ENCODE results near the gene TEN1.

TEN1 gene

DNA sequence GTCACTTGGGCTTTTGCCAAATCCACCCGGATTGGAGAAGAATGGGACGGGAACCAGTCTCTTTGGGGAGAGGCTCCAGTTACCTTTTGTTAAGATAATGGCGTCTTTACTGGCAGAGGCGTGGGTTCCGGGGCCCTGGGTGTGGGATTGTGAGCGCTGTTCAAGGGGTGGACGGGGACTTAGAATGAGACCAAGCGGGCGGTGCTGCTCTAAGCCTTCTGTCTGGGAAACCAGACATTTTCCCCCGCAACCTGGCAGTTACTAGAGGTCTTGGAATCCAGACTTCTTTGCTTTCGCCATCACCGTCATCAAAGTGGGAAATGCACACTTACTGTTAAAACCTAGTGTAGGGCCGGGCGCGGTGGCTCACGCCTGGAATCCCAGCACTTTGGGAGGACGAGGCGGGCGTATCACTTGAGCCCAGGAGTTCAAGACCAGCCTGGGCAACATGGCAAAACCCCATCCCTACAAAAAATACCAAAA, 706 bp downstream of the TEN1 start:
- no peak for DNase-seq

- DNase-seq = no peak
Measured at GRCh38 chr17:75980188-75981018, 1.4 kb downstream of the TEN1 start.

DNA sequence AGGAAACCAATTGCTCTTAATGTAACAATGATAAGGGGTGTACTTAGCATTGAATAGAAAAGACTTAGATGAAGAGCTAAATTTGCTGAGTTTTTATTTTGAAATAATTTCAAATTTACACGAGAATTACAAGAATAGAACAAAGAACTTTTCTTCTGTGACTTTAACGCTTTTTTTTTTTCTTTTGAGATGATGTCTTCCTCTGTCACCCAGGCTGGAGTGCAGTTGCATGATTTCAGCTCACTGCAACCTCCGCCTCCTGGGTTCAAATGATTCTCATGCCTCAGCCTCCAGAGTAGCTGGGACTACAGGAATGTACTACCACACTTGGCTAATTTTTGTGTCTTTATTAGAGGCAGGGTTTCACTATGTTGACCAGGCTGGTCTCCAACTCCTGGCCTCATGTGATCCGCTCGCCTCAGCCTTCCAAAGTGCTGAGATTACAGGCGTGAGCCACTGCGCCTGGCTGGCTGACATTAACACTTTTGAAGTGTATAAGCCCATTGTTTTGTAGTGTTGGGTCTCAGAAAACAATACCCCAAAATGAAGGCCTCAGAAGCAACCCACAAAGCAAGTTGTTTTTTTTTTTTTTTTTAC, 2.1 kb downstream of the TEN1 start:
- DNase-seq = no peak

GRCh38 chr17:75983501-75984181, 4.6 kb downstream of the TEN1 start:
- no peak for DNase-seq

DNA sequence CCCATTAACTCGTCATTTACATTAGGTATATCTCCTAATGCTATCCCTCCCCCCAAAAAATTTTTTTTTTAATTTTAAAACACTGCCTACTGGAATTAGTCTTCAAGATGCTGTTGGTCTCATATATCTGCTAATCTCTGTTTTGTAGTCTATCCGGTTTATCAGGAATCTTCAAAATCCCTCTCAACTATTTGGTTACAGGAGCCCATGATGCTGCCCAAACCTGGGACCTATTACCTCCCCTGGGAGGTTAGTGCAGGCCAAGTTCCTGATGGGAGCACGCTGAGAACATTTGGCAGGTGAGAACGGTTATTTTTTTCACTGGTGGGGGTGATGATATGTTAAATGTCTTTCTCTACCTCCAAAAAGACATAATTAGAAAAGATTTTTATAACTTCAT, 6.9 kb downstream of the TEN1 start:
- DNase-seq = no peak

- DNase-seq = no peak
Measured at GRCh38 chr17:75987041-75987440, 8.0 kb downstream of the TEN1 start.

GRCh38 chr17:75991396-75991795, 12.4 kb downstream of the TEN1 start:
- DNase-seq = no peak

GRCh38 chr17:75994802-75995370, 15.8 kb downstream of the TEN1 start:
- DNase-seq = no peak

- no peak for DNase-seq
Measured at GRCh38 chr17:75995385-75995925, 16.4 kb downstream of the TEN1 start.

- DNase-seq = no peak
Measured at GRCh38 chr17:75996665-75997590, 17.9 kb downstream of the TEN1 start.

DNA sequence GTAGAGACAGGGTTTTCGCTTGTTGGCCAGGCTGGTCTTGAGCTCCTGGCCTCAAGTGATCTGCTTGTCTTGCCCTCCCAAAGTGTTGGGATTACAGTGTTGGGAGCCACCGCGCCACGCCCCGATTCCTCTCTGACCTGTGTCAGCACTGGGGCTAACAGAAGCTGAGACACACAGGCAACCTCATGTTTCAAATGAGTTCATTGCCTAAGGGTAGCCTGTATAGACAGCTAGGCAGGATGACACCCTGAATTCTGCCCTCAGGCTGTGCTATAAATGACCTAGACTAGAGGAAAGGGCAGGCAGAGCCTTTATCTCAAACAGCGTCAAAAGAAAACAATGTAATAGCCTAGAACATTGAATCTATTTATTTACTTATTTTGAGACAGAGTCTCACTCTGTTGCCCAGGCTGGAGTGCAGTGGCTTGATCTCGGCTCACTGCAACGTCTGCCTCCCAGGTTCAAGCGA, 19.3 kb downstream of the TEN1 start:
- no peak for DNase-seq

DNA sequence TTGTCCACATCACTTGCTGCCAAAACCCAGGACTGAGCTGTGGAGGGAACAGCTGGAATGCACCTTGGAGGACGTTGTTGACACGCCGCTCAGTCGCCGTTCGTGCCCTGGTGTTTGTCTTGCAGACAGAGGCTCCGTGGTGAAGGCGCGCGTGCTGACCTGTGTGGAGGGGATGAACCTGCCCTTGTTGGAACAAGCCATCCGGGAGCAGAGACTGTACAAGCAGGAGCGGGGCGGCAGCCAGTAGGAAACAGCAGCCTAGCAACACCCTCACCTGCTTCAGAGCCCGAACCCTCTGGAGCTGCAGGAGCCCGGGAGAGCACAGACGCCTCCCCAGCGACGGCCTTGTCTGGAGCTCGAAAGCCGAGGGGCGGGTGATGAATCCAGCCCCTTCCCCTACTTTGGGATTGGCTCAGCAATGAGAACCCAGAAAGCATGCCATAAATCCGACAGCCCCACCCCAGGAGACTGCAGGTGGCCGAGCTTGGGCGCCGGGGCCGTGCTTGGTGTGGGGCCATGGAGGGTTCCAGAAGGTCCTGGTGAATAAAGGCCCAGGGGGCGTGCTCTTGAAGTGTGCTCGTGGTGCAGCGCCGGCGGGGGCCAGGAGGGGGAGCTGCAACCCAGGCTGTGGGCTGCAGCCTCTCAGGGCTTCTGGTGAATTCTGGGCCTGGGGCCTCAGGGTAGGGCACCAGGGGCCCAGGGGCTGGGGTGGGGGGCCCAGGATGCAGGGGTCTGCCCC, 21.1 kb downstream of the TEN1 start:
- DNase-seq = peak; percentile 52

DNA sequence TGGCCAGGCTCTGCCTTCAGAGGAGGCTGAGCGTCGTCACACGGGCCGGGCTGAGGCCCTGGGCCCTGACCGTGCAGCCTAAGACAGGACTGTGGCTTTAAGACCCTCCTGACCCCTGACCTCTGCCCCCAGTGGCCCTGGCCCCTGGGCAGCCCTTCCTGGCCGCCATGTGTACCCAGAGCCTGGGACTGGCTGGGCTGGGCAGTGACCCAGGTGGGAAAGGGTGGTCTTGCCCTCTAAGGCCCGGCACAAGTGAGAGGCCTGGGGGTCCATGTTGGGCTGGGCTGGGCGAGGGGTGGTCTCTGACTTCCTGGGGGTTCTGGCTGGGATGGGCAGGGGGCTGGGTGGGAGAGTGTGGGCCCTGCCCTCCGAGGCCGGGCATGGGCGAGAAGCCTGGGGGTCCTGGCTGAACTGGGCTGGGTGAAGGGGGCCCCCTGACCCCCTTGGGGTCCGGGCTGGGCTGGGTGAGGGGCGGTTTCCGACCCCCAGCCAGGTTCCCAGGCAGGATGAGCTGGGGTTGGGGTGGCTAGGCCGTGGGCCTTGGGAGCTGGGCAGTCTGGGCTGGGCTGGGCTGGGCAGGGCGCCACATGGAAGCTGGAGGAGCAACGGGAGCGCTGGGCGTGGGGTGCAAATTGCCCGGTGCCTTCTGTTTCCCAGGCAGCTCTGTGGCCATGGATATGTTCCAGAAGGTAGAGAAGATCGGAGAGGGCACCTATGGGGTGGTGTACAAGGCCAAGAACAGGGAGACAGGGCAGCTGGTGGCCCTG, 21.9 kb downstream of the TEN1 start, which contains the start of gene CDK3:
CDK3 (plus strand) TSS at position 101 of the 767 bp plus-strand sequence; CDS start at position 672, 571 bp downstream.
- no peak for DNase-seq

- no peak for DNase-seq
Measured at GRCh38 chr17:76002100-76002499, 23.1 kb downstream of the TEN1 start.

- no peak for DNase-seq
Measured at GRCh38 chr17:76003915-76004314, 24.9 kb downstream of the TEN1 start.

- no peak for DNase-seq
Measured at GRCh38 chr17:76004750-76005262, 25.8 kb downstream of the TEN1 start.

GRCh38 chr17:76005263-76006149, 26.5 kb downstream of the TEN1 start:
- peak; percentile 80 for DNase-seq

DNA sequence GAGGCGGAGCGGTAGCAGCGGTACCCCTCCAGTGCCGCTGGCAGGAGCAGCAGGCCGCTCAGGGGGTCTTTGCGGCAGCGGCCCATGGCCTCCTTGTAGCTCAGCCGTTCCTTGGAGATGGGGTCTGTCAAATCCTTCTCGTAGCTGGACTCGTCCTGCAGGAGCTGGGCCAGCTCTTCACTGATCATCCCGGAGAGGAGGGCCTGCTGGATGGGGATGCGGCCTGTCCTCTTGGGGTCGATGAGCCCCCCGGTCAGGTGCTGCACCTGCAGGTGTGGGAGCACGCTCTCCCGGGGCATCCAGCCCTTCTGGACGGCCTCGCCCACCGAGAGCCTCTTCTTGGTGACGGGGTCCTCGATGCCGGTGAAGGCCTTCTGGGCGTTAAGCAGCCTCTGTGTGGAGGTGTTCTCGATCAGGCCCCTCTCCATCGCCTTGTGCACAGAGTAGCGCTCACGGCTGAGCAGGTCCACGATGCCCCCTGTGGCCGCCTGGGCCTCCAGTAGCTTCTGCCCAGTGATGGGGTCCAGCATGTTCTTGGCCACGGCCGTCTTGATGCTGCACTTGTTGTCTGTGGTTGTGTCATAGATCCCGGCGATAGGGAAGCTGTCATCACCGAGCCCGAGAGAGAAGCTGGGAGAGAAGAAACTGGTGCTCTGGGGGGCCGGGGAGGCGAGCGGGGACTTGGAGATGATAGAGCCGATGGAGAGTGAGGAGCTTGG, 28.2 kb downstream of the TEN1 start:
- no peak for DNase-seq
